HG03108 (cell line): ENCODE results near the gene SRPRB.

Source experiments
- ATAC-seq: cut with Tn5 transposase; IDR thresholded peaks from one replicate; pipeline ENCODE4 v1.9.1; 2021; ENCODE audit warnings: moderate library complexity; ENCODE audit not compliant: unreplicated experiment

SRPRB gene

GRCh38 chr3:133805702-133806475 is at the start of gene SRPRB:
SRPRB (plus strand) TSS chr3:133805815; CDS start chr3:133805849, 34 bp downstream.
- peak; percentile 99 for ATAC-seq

GRCh38 chr3:133756716-133757694 is 48.6 kb upstream of the SRPRB start:
- no peak for ATAC-seq

GRCh38 chr3:133757701-133758567 is 47.7 kb upstream of the SRPRB start:
- no peak for ATAC-seq

GRCh38 chr3:133758568-133758928 is 47.1 kb upstream of the SRPRB start:
- ATAC-seq = no peak

GRCh38 chr3:133758964-133759739 is 46.5 kb upstream of the SRPRB start:
- no peak for ATAC-seq

- no peak for ATAC-seq
Observed at GRCh38 chr3:133759740-133760305, 45.8 kb upstream of the SRPRB start.

GRCh38 chr3:133760916-133761315 is 44.7 kb upstream of the SRPRB start:
- ATAC-seq = no peak

GRCh38 chr3:133761605-133762484 is 43.8 kb upstream of the SRPRB start:
- ATAC-seq = no peak

- ATAC-seq = no peak
Observed at GRCh38 chr3:133762539-133762938, 43.1 kb upstream of the SRPRB start.

GRCh38 chr3:133763797-133764683 is 41.6 kb upstream of the SRPRB start:
- ATAC-seq = no peak

GRCh38 chr3:133765256-133765655 is 40.4 kb upstream of the SRPRB start:
- no peak for ATAC-seq

- no peak for ATAC-seq
Observed at GRCh38 chr3:133767607-133768006, 38.0 kb upstream of the SRPRB start.

- ATAC-seq = no peak
Observed at GRCh38 chr3:133769536-133769935, 36.1 kb upstream of the SRPRB start.

- ATAC-seq = no peak
Observed at GRCh38 chr3:133773732-133774131, 31.9 kb upstream of the SRPRB start.

GRCh38 chr3:133775309-133775708 is 30.3 kb upstream of the SRPRB start:
- ATAC-seq = no peak

- no peak for ATAC-seq
Observed at GRCh38 chr3:133775835-133776234, 29.8 kb upstream of the SRPRB start.

GRCh38 chr3:133776794-133777438 is 28.7 kb upstream of the SRPRB start:
- no peak for ATAC-seq
